Tibial nerve (tissue), 4 donors: ENCODE results near the gene LGALS12. TPM values are rescaled to one million over a fixed set of nuclear protein-coding genes. Genes with fewer than 3 reads are reported as not detected.
A peak's percentile ranks its signal among the peaks of the same experiment; 100 is the strongest.

ENCODE experiments used
- DNase-seq, 2 donors: peaks; one replicate each; pipeline ENCODE4 v3.0.0-alpha.2; 2019; ENCODE audit warnings: low spot score in 2 of 2
- H3K27ac ChIP-seq, 4 donors: fragments of 200-600 bp; sonication (generic) in 3 of 4; one replicate each; pipeline ENCODE4 v1.5.1; 2017 to 2019; ENCODE audit warnings: mild to moderate bottlenecking in 1 of 4
- H3K27me3 ChIP-seq, 2 donors: fragments of 200-600 bp; sonication (generic) in 1 of 2; one replicate each; pipeline versions ENCODE4 v1.5.1 to v1.6.0; 2017 to 2019
- H3K36me3 ChIP-seq, 3 donors: fragments of 200-600 bp; sonication (generic); one replicate each; pipeline ENCODE4 v1.5.1; 2018 to 2019
- H3K4me1 ChIP-seq, 4 donors: fragments of 200-600 bp; sonication (generic) in 3 of 4; one replicate each; pipeline ENCODE4 v1.5.1; 2017 to 2019
- H3K4me3 ChIP-seq, 4 donors: fragments of 200-600 bp; sonication (generic) in 3 of 4; one replicate each; pipeline ENCODE4 v1.5.1; 2017 to 2019; ENCODE audit warnings: mild to moderate bottlenecking in 1 of 4, moderate library complexity in 1 of 4
- H3K9me3 ChIP-seq, 4 donors: fragments of 200-600 bp; sonication (generic) in 3 of 4; one replicate each; pipeline ENCODE4 v1.5.1; 2017 to 2019
- CTCF ChIP-seq, 5 experiments: fragments of 200-600 bp in 3 of 5; fragments of 450-650 bp in 2 of 5; sonication (generic) in 3 of 5; IDR thresholded peaks; one replicate each; pipeline ENCODE4 v1.5.1; 2016 to 2019; ENCODE audit warnings: antibody characterized with exemption in 5 of 5, mild to moderate bottlenecking in 3 of 5, moderate library complexity in 2 of 5
- EP300 ChIP-seq, 2 donors: sonication (generic); formaldehyde crosslinking; IDR thresholded peaks; one replicate each; pipeline ENCODE4 v1.6.1; 2017; ENCODE audit warnings: antibody characterized with exemption in 2 of 2, mild to moderate bottlenecking in 1 of 2
- POLR2A ChIP-seq, 2 donors: fragments of 450-650 bp; IDR thresholded peaks; one replicate each; pipeline ENCODE4 v1.6.1; 2017; ENCODE audit warnings: antibody characterized with exemption in 2 of 2, mild to moderate bottlenecking in 2 of 2, moderate library complexity in 2 of 2
- WGBS, 2 donors: methylation state at CpG; one replicate each; pipeline ENCODE4 v1.1.5; 2018; 5-methylcytosine and 5-hydroxymethylcytosine counted together
- total RNA-seq, 4 donors: library from RNA; depleted of rRNA; stranded (reverse); fragments of >200 nt; gene quantifications; one replicate each; pipeline ENCODE4 v1.1.0, GENCODE V29; 2016

Gene LGALS12
- total RNA-seq, 4 donors from 2014 or later, result 7.3 to 32.7 (median 14.9) TPM

- no peaks in the 10 kb centered on the region for H3K36me3 ChIP-seq
- WGBS, 2 donors, result 41 to 64% methylated on average over 7 of the region's 7 CpGs
- no peak for TF ChIP-seq CTCF (IDR thresholded peaks at IDR 0.05)
- TF ChIP-seq POLR2A (IDR thresholded peaks at IDR 0.05), result no peak
- TF ChIP-seq EP300 (IDR thresholded peaks at IDR 0.05), result no peak
- H3K4me3 ChIP-seq, result no peak overlapping the region
- H3K27me3 ChIP-seq, result no peaks in the 10 kb centered on the region
- H3K27ac ChIP-seq, result peak overlapping the region in 2 of 4 donors; percentile 50 to 62
- peaks cover 0 to 45% (median 10%) of the 10 kb centered on the region in 4 donors for H3K4me1 ChIP-seq
- no peak for DNase-seq
- H3K9me3 ChIP-seq, result no peaks in the 10 kb centered on the region
Observed at GRCh38 chr11:63564056-63564774, 58.3 kb downstream of the LGALS12 start.

DNA sequence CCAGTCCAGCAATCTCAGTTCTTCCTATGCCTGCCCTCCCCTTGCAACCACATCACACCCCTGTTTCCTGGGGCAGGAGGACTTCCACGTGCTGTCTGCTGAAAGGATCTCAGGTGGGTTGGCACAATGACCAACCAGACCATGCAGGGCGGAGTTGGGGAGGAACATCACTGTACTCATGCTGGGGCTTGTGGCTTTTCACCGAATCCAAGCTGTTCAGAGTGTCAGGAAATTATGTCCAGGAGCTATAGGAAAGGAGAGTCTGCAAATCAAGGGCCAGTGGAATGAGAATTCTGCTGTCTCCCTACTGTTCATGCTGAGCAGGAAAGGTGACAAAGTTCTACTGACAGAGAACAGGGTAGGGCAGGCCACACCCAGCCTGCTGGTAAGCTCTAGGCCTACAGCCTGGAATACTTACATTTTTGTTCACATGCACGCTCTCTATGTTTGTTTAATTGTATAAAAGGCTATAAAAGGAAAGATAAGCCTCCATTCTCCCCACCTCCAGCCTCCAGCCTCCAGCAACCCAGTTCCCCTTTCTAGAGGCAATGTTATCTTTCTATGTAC lies 59.0 kb downstream of the LGALS12 start:
- no peak for DNase-seq
- peaks cover 0 to 44% (median 10%) of the 10 kb centered on the region in 4 donors for H3K4me1 ChIP-seq
- peak overlapping the region in 2 of 4 donors; percentile 50 to 62 for H3K27ac ChIP-seq
- no peak for TF ChIP-seq CTCF (IDR thresholded peaks at IDR 0.05)
- no peak for TF ChIP-seq POLR2A (IDR thresholded peaks at IDR 0.05)
- TF ChIP-seq EP300 (IDR thresholded peaks at IDR 0.05), result no peak
- H3K4me3 ChIP-seq, result no peak overlapping the region
- H3K36me3 ChIP-seq, result no peaks in the 10 kb centered on the region
- H3K9me3 ChIP-seq, result no peaks in the 10 kb centered on the region
- H3K27me3 ChIP-seq, result no peaks in the 10 kb centered on the region
- WGBS, 2 donors, result 78 to 89% methylated on average over 4 of the region's 4 CpGs

Other genes with a start within 250 kb of the LGALS12 start
- gene SLC22A9, start 136.3 kb upstream of the LGALS12 start, total RNA-seq, result not detected
- gene PLAAT5, start 14.9 kb upstream of the LGALS12 start, total RNA-seq, result 10 to 100 TPM in 2 of 4 donors, 1 to 10 TPM in 2; 6.7 to 15.3 (median 10.1) TPM
- 10 to 100 TPM in 3 of 4 donors, 1 to 10 TPM in 1; 6.3 to 43.7 (median 23.0) TPM for gene PLAAT4, start 30.7 kb downstream of the LGALS12 start, total RNA-seq
- under 1 TPM in 1 of 4 donors, not detected in 3; 0.90 TPM for gene PLAAT2, start 57.3 kb downstream of the LGALS12 start, total RNA-seq
- gene PLAAT3, start 108.3 kb downstream of the LGALS12 start, total RNA-seq, result 100 to 1,000 TPM; 140 to 185 (median 157) TPM
- 100 to 1,000 TPM in 1 of 4 donors, 10 to 100 TPM in 3; 81.4 to 102 (median 92.9) TPM for gene ATL3, start 165.3 kb downstream of the LGALS12 start, total RNA-seq
- gene RTN3, start 175.4 kb downstream of the LGALS12 start, total RNA-seq, result 100 to 1,000 TPM in 3 of 4 donors, 10 to 100 TPM in 1; 88.8 to 148 (median 116) TPM